K562 (cell line): ENCODE measurements around the gene MLXIPL. TPM values are rescaled to one million over a fixed set of nuclear protein-coding genes. Genes with fewer than 3 reads are reported as not detected.
A peak's percentile ranks its signal among the peaks of the same experiment; 100 is the strongest.

Experiments
- FOXK1 ChIP-seq: sonication (generic); formaldehyde crosslinking; IDR thresholded peaks from 2 replicates; pipeline ENCODE4 v1.8.0; 2022; ENCODE audit warnings: missing genetic modification reagents, mild to moderate bottlenecking, borderline replicate concordance
- FOXP1 ChIP-seq: sonication (generic); formaldehyde crosslinking; IDR thresholded peaks from 2 replicates; pipeline ENCODE4 v1.8.0; 2022; ENCODE audit warnings: mild to moderate bottlenecking, missing genetic modification reagents
- HBP1 ChIP-seq: fragments of 450-650 bp; formaldehyde crosslinking; IDR thresholded peaks from 2 replicates; pipeline ENCODE4 v1.4.0; 2022; ENCODE audit warnings: missing genetic modification characterization
- MAZ ChIP-seq, 2 experiments: fragments of 450-650 bp in 1 of 2; sonication (generic) in 1 of 2; formaldehyde crosslinking; IDR thresholded peaks in 1 of 2; conservative IDR thresholded peaks in 1 of 2; 2 replicates each; pipeline versions ENCODE4 v1.4.0 to v1.5.0; 2020; ENCODE audit warnings: mild to moderate bottlenecking in 1 of 2, missing genetic modification reagents in 1 of 2
- MEIS2 ChIP-seq: fragments of 450-650 bp; IDR thresholded peaks from 2 replicates; pipeline ENCODE4 v1.6.1; 2014; ENCODE audit warnings: mild to moderate bottlenecking; ENCODE audit not compliant: partially characterized antibody
- NCOA1 ChIP-seq: fragments of 450-650 bp; IDR thresholded peaks from 2 replicates; pipeline ENCODE4 v1.6.1; 2016; ENCODE audit warnings: low read depth
- NFATC3 ChIP-seq: fragments of 450-650 bp; IDR thresholded peaks from 2 replicates; pipeline ENCODE4 v1.6.1; 2017; ENCODE audit warnings: mild to moderate bottlenecking
- NFE2 ChIP-seq: IDR thresholded peaks from 2 replicates; pipeline ENCODE4 v1.6.1; 2014; ENCODE audit warnings: antibody characterized with exemption, low read depth
- PCBP1 ChIP-seq: fragments of 200-400 bp; formaldehyde crosslinking; IDR thresholded peaks from 2 replicates; pipeline ENCODE4 v1.6.1; 2018; ENCODE audit warnings: mild to moderate bottlenecking, low read depth, low read length; ENCODE audit not compliant: poor library complexity, severe bottlenecking
- POLR2AphosphoS2 ChIP-seq: IDR thresholded peaks from 2 replicates; pipeline ENCODE4 v1.6.1; 2012; ENCODE audit warnings: low read length, improper control_type of control experiment
- RBFOX2 ChIP-seq: fragments of 200-400 bp; formaldehyde crosslinking; IDR thresholded peaks from 2 replicates; pipeline ENCODE4 v1.6.1; 2017; ENCODE audit warnings: low read depth, mild to moderate bottlenecking, low read length, moderate library complexity
- RREB1 ChIP-seq: fragments of 250-450 bp; sonication (Bioruptor Pico); IDR thresholded peaks from 2 replicates; pipeline ENCODE4 v1.4.0; 2020
- SIN3A ChIP-seq, 2 experiments: fragments of 150-350 bp in 1 of 2; IDR thresholded peaks; 2 replicates each; pipeline ENCODE4 v1.6.1; 2011 to 2016; ENCODE audit warnings: borderline replicate concordance in 2 of 2, low read depth in 2 of 2, low read length in 2 of 2, mild to moderate bottlenecking in 2 of 2, moderate library complexity in 2 of 2; ENCODE audit not compliant: control insufficient read depth in 1 of 2
- SREBF2 ChIP-seq: sonication (generic); formaldehyde crosslinking; IDR thresholded peaks from 2 replicates; pipeline ENCODE4 v1.4.0; 2020; ENCODE audit warnings: mild to moderate bottlenecking, missing genetic modification reagents
- TCF3 ChIP-seq: sonication (generic); formaldehyde crosslinking; IDR thresholded peaks from 2 replicates; pipeline ENCODE4 v1.4.0; 2020; ENCODE audit warnings: mild to moderate bottlenecking, missing genetic modification reagents
- TEAD1 ChIP-seq, 2 experiments: fragments of 450-650 bp in 1 of 2; sonication (generic) in 1 of 2; formaldehyde crosslinking; IDR thresholded peaks; 2 replicates each; pipeline versions ENCODE4 v1.4.0 to v1.8.0; 2020 to 2022; ENCODE audit warnings: mild to moderate bottlenecking in 2 of 2, missing genetic modification reagents in 1 of 2
- TFAM ChIP-seq: fragments of 250-450 bp; sonication (Bioruptor Pico); conservative IDR thresholded peaks from 2 replicates; pipeline ENCODE4 v1.5.0; 2021; ENCODE audit warnings: mild to moderate bottlenecking, moderate library complexity
- ZNF263 ChIP-seq: sonication (generic); formaldehyde crosslinking; IDR thresholded peaks from 2 replicates; pipeline ENCODE4 v1.8.0; 2022; ENCODE audit warnings: mild to moderate bottlenecking, missing genetic modification reagents, borderline replicate concordance
- ZNF655 ChIP-seq: fragments of 250-450 bp; sonication (Bioruptor Pico); IDR thresholded peaks from 2 replicates; pipeline ENCODE4 v1.5.0; 2021
- polyA plus RNA-seq, 8 experiments: library from polyadenylated mRNA; depleted of rRNA in 4 of 8; stranded (reverse) in 5 of 8; unstranded in 3 of 8; fragments of >200 nt; fragmentation: Nextera tagmentation in 2 of 8; fragmentation: Illumina TruSeq in 1 of 8; extraction: Ambion mirVana in 2 of 8; extraction: Trizol in 1 of 8; gene quantifications; 2 replicates each; pipeline versions ENCODE4 v1.2.1 to v1.2.3, GENCODE V29; 2011 to 2014; ENCODE audit warnings: inconsistent platforms in 1 of 8, missing spikeins in 1 of 8
- total RNA-seq, 7 experiments: library from RNA; depleted of rRNA in 6 of 7; stranded (reverse); fragments of >200 nt in 6 of 7; fragmentation: Illumina TruSeq in 2 of 7; extraction: Trizol in 2 of 7; gene quantifications; 2 replicates each; pipeline versions ENCODE4 v1.2.1 to v1.2.3, GENCODE V29; 2011 to 2021; ENCODE audit warnings: low replicate concordance in 1 of 7

MLXIPL gene
- total and polyA plus RNA-seq, 9 of the 15 experiments (the other 6 are each of a cell fraction or from before 2014, with no cell fraction given), result 0.11 to 18.4 (median 1.4) TPM

GRCh38 chr7:73572767-73573186 lies 51.5 kb downstream of the MLXIPL start (continued):
- TF ChIP-seq SREBF2 (CRISPR knock-in tag) (0 out of 2 replicates have a peak, but pooled peaks have one; percentile 28), POLR2AphosphoS2 (0 out of 2 replicates have a peak, but pooled peaks have one; percentile 45), FOXP1 (no peak), FOXK1 (no peak), ZNF655 (CRISPR knock-in tag) (no peak), PCBP1 (no peak), ZNF263 (peak; percentile 67; the same call in 1 of the 2 replicates), NCOA1 (peak; percentile 63; the same call in 1 of the 2 replicates), RREB1 (CRISPR knock-in tag) (no peak), TEAD1 (CRISPR knock-in tag; IDR thresholded peaks at IDR 0.05) (no peak), MAZ (CRISPR knock-in tag; conservative IDR thresholded peaks at IDR 0.05 in 1 of 2, IDR thresholded peaks at IDR 0.05 in 1 of 2) (peak in 1 of 2 experiments; percentile 70; a peak in 1 of 4 replicates), SIN3A (IDR thresholded peaks at IDR 0.05; ENCODE audit: borderline replicate concordance in 2 of 2, control insufficient read depth in 1 of 2, low read depth in 2 of 2, low read length in 2 of 2) (peak in 1 of 2 experiments; percentile 66; a peak in 1 of 4 replicates), TCF3 (CRISPR knock-in tag) (peak; percentile 87), NFATC3 (no peak), RBFOX2 (peak; percentile 39), HBP1 (CRISPR knock-in tag) (no peak), NFE2 (peak; percentile 37; the same call in 1 of the 2 replicates), MEIS2 (peak; percentile 89), TFAM (CRISPR knock-in tag) (no peak)
